Measurements from ENCODE around the gene KCNAB1. TPM values are rescaled to one million over a fixed set of nuclear protein-coding genes. Genes with fewer than 3 reads are reported as not detected.

The KCNAB1 gene
- total RNA-seq, 3 donors from 2014 or later (not counting 1 experiment from before 2014, with no cell fraction given) = not detected

- 76% methylated on average over 4 of the region's 5 CpGs for WGBS (ENCODE audit: insufficient coverage)
- H3K27ac Mint-ChIP-seq = no peak overlapping the region
- H3K4me1 Mint-ChIP-seq = no peaks in the 10 kb centered on the region
- Histone ChIP-seq H3K9me3 (ENCODE audit: control insufficient read depth, insufficient read depth, low read length) (no peaks in the 10 kb centered on the region), H3K36me3 (ENCODE audit: control insufficient read depth, insufficient read depth, low read length) (no peaks in the 10 kb centered on the region), H3K4me1 (ENCODE audit: control insufficient read depth, insufficient read depth, low read length) (no peaks in the 10 kb centered on the region), H3K27me3 (ENCODE audit: control insufficient read depth, insufficient read depth, low read length) (no peaks in the 10 kb centered on the region), H3K4me3 (ENCODE audit: low read length) (no peak overlapping the region), H3K27ac (ENCODE audit: low read length) (no peak overlapping the region)
- no peak overlapping the region for H3K4me3 Mint-ChIP-seq
- TF ChIP-seq CTCF (IDR thresholded peaks at IDR 0.05) = no peak
- ATAC-seq = no peak
- no peak for DNase-seq
- H3K27me3 Mint-ChIP-seq (ENCODE audit: low read depth in 2 of 2) = peaks cover 18 to 42% of the 10 kb centered on the region in 2 donors
- H3K9me3 Mint-ChIP-seq = no peaks in the 10 kb centered on the region
- H3K36me3 Mint-ChIP-seq = no peaks in the 10 kb centered on the region
- intact Hi-C loops (cut with micrococcal nuclease) = no loop called here
Measured at GRCh38 chr3:156463123-156463522, 342.7 kb downstream of the KCNAB1 start.

- no peak overlapping the region for H3K4me3 ChIP-seq (ENCODE audit: low read length)
- WGBS (ENCODE audit: insufficient coverage) = 62% methylated on average over 3 of the region's 3 CpGs
- Mint-ChIP-seq H3K27me3 (ENCODE audit: low read depth in 2 of 2) (peaks cover 19 to 40% of the 10 kb centered on the region in 2 donors), H3K9me3 (no peaks in the 10 kb centered on the region), H3K4me3 (no peak overlapping the region), H3K36me3 (no peaks in the 10 kb centered on the region), H3K27ac (no peak overlapping the region), H3K4me1 (no peaks in the 10 kb centered on the region)
- no peak overlapping the region for H3K27ac ChIP-seq (ENCODE audit: low read length)
- no peak for DNase-seq
- H3K9me3 ChIP-seq (ENCODE audit: control insufficient read depth, insufficient read depth, low read length) = no peaks in the 10 kb centered on the region
- H3K36me3 ChIP-seq (ENCODE audit: control insufficient read depth, insufficient read depth, low read length) = no peaks in the 10 kb centered on the region
- intact Hi-C loops (cut with micrococcal nuclease) = no loop called here
- ATAC-seq = no peak
- H3K4me1 ChIP-seq (ENCODE audit: control insufficient read depth, insufficient read depth, low read length) = no peaks in the 10 kb centered on the region
- no peak for TF ChIP-seq CTCF (IDR thresholded peaks at IDR 0.05)
- no peaks in the 10 kb centered on the region for H3K27me3 ChIP-seq (ENCODE audit: control insufficient read depth, insufficient read depth, low read length)
Measured at GRCh38 chr3:156465194-156465593, 344.8 kb downstream of the KCNAB1 start.

- no peak overlapping the region for H3K4me3 Mint-ChIP-seq
- Histone ChIP-seq H3K4me1 (ENCODE audit: control insufficient read depth, insufficient read depth, low read length) (no peaks in the 10 kb centered on the region), H3K9me3 (ENCODE audit: control insufficient read depth, insufficient read depth, low read length) (no peaks in the 10 kb centered on the region), H3K36me3 (ENCODE audit: control insufficient read depth, insufficient read depth, low read length) (no peaks in the 10 kb centered on the region), H3K27me3 (ENCODE audit: control insufficient read depth, insufficient read depth, low read length) (no peaks in the 10 kb centered on the region), H3K4me3 (ENCODE audit: low read length) (no peak overlapping the region), H3K27ac (ENCODE audit: low read length) (no peak overlapping the region)
- peaks cover 24 to 26% of the 10 kb centered on the region in 2 donors for H3K27me3 Mint-ChIP-seq (ENCODE audit: low read depth in 2 of 2)
- intact Hi-C loops (cut with micrococcal nuclease) = no loop called here
- ATAC-seq = no peak
- DNase-seq = no peak
- H3K27ac Mint-ChIP-seq = no peak overlapping the region
- H3K36me3 Mint-ChIP-seq = no peaks in the 10 kb centered on the region
- no peaks in the 10 kb centered on the region for H3K9me3 Mint-ChIP-seq
- TF ChIP-seq CTCF (IDR thresholded peaks at IDR 0.05) = no peak
- no peaks in the 10 kb centered on the region for H3K4me1 Mint-ChIP-seq
Measured at GRCh38 chr3:156469456-156469855, 349.1 kb downstream of the KCNAB1 start.

GRCh38 chr3:156471431-156471830, 351.1 kb downstream of the KCNAB1 start:
- ATAC-seq (no peak), DNase-seq (no peak)
- Histone ChIP-seq H3K4me3 (ENCODE audit: low read length) (no peak overlapping the region), H3K9me3 (ENCODE audit: control insufficient read depth, insufficient read depth, low read length) (no peaks in the 10 kb centered on the region), H3K27ac (ENCODE audit: low read length) (no peak overlapping the region), H3K27me3 (ENCODE audit: control insufficient read depth, insufficient read depth, low read length) (no peaks in the 10 kb centered on the region), H3K36me3 (ENCODE audit: control insufficient read depth, insufficient read depth, low read length) (no peaks in the 10 kb centered on the region), H3K4me1 (ENCODE audit: control insufficient read depth, insufficient read depth, low read length) (no peaks in the 10 kb centered on the region)
- Mint-ChIP-seq H3K27me3 (ENCODE audit: low read depth in 2 of 2) (peaks cover 27 to 38% of the 10 kb centered on the region in 2 donors), H3K36me3 (no peaks in the 10 kb centered on the region), H3K9me3 (no peaks in the 10 kb centered on the region), H3K4me1 (no peaks in the 10 kb centered on the region), H3K4me3 (no peak overlapping the region), H3K27ac (no peak overlapping the region)
- 83% methylated on average over 2 of the region's 3 CpGs for WGBS (ENCODE audit: insufficient coverage)
- intact Hi-C loops (cut with micrococcal nuclease) = no loop called here
- TF ChIP-seq CTCF (IDR thresholded peaks at IDR 0.05) = no peak

Measured in natural killer cell (primary cell).